ENCODE data around the gene ST7. TPM values are rescaled to one million over a fixed set of nuclear protein-coding genes. Genes with fewer than 3 reads are reported as not detected.
A peak's percentile ranks its signal among the peaks of the same experiment; 100 is the strongest.

ST7 gene
- total RNA-seq, 1 experiment from 2014 or later: 12.9 TPM

DNA sequence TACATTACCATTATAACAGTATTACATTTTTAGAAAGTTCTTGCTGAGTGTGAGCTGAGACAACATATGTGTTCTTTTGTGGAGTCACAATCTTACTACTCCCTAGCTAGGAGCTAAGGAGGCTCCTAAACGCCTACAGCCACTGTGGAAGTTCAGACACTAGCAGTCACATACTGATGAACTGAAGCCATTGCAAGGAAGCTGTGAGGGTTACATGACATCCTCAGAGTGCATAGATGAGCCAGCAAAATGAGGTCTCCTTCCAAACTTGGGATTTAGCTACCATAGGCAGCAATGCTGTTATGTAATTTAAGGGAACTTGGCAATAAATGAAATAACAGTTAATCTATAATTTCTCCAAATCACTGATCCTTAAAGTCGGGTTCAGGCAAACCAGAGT lies 10.8 kb upstream of the ST7 start:
- Mint-ChIP-seq H3K4me1 (peaks cover 2 to 4% of the 10 kb centered on the region in 2 experiments; a peak in 2 of 4 replicates), H3K36me3 (ENCODE audit: insufficient read depth in 1 of 3, low read depth in 3 of 3) (no peaks in the 10 kb centered on the region), H3K27ac (0 out of 7 replicates have a peak overlapping the region, but pooled peaks of 1 of the 3 experiments have one; percentile 12), H3K27me3 (ENCODE audit: low read depth) (no peaks in the 10 kb centered on the region; the same call in 1 of the 2 replicates), H3K9me3 (no peaks in the 10 kb centered on the region), H3K4me3 (no peak overlapping the region)
- H3K79me1 ChIP-seq (ENCODE audit: insufficient read depth, low read depth, low read length, poor library complexity, severe bottlenecking): no peaks in the 10 kb centered on the region
- no peak overlapping the region for H3K4ac ChIP-seq (ENCODE audit: low read depth, low read length)
- H2AK5ac ChIP-seq (ENCODE audit: insufficient read length, low read length): no peak overlapping the region
- no peak overlapping the region for H3T11ph ChIP-seq (ENCODE audit: low read length)
- no peaks in the 10 kb centered on the region for H3K9me3 ChIP-seq (ENCODE audit: control insufficient read depth, low read depth, low read length)
- TF ChIP-seq, protein P1, sequence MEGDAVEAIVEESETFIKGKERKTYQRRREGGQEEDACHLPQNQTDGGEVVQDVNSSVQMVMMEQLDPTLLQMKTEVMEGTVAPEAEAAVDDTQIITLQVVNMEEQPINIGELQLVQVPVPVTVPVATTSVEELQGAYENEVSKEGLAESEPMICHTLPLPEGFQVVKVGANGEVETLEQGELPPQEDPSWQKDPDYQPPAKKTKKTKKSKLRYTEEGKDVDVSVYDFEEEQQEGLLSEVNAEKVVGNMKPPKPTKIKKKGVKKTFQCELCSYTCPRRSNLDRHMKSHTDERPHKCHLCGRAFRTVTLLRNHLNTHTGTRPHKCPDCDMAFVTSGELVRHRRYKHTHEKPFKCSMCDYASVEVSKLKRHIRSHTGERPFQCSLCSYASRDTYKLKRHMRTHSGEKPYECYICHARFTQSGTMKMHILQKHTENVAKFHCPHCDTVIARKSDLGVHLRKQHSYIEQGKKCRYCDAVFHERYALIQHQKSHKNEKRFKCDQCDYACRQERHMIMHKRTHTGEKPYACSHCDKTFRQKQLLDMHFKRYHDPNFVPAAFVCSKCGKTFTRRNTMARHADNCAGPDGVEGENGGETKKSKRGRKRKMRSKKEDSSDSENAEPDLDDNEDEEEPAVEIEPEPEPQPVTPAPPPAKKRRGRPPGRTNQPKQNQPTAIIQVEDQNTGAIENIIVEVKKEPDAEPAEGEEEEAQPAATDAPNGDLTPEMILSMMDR (conservative IDR thresholded peaks at IDR 0.05): no peak
- DNase-seq: no peak
- H3K14ac ChIP-seq (ENCODE audit: insufficient read depth, low read length): no peak overlapping the region
- H3K56ac ChIP-seq (ENCODE audit: insufficient read length, low read depth, low read length): no peak overlapping the region
- H2BK15ac ChIP-seq (ENCODE audit: low read depth, low read length): no peak overlapping the region
- H3K27me3 ChIP-seq (ENCODE audit: insufficient read depth, low read length): no peaks in the 10 kb centered on the region
- no peaks in the 10 kb centered on the region for H3K23me2 ChIP-seq (ENCODE audit: insufficient read length, low read depth, low read length, poor library complexity, severe bottlenecking)
- no peaks in the 10 kb centered on the region for H4K20me1 ChIP-seq (ENCODE audit: control insufficient read depth, insufficient read depth, insufficient read length)
- no peak overlapping the region for H3K27ac ChIP-seq (ENCODE audit: insufficient read length, low read depth, low read length)
- peaks cover 3% of the 10 kb centered on the region; the same call in 1 of the 2 replicates for H3K4me1 ChIP-seq (ENCODE audit: insufficient read depth, low read length)
- H3K4me2 ChIP-seq (ENCODE audit: insufficient read depth, insufficient read length, low read length): no peak overlapping the region
- H2BK5ac ChIP-seq (ENCODE audit: insufficient read length, low read length): no peak overlapping the region
- H2BK12ac ChIP-seq (ENCODE audit: insufficient read length, low read depth, low read length): no peak overlapping the region
- H3K18ac ChIP-seq (ENCODE audit: insufficient read length, low read depth, low read length): no peak overlapping the region
- no peak overlapping the region for H2AFZ ChIP-seq (ENCODE audit: low read length)
- no CpG with 5 or more reads among the region's 2 CpGs for WGBS (ENCODE audit: extremely low coverage, insufficient read length, low lambda C conversion rate)
- H4K8ac ChIP-seq (replicated peaks; ENCODE audit: insufficient read length, low read depth, low read length): no peak overlapping the region
- H3K79me2 ChIP-seq (ENCODE audit: insufficient read depth, low read length): no peaks in the 10 kb centered on the region
- H3K9ac ChIP-seq (ENCODE audit: extremely low read depth, insufficient read length, low read length): no peak overlapping the region
- H2BK20ac ChIP-seq (ENCODE audit: low read depth, low read length, poor library complexity, severe bottlenecking): no peak overlapping the region
- H4K5ac ChIP-seq (ENCODE audit: insufficient read length, low read depth, low read length): no peak overlapping the region
- no peak overlapping the region for H4K91ac ChIP-seq (ENCODE audit: insufficient read length, low read depth, low read length)
- no peak overlapping the region for H2BK120ac ChIP-seq (ENCODE audit: low read depth, low read length, poor library complexity, severe bottlenecking)
- no peak overlapping the region for H3K23ac ChIP-seq (ENCODE audit: insufficient read length, low read depth, low read length)
